Adrenal gland (tissue), 12 donors: ENCODE data around the gene CTSW. TPM values are rescaled to one million over a fixed set of nuclear protein-coding genes. Genes with fewer than 3 reads are reported as not detected.

Source experiments
- DNase-seq, 7 donors: peaks; one replicate each; pipeline ENCODE4 v3.0.0-alpha.2; 2019 to 2020
- H3K27ac ChIP-seq, 5 donors: fragments of 200-600 bp; sonication (generic) in 4 of 5; 1 replicate in 3 of 5; 2 replicates in 2 of 5; pipeline versions ENCODE4 v1.5.1 to v1.8.0; 2016 to 2020; ENCODE audit warnings: mild to moderate bottlenecking in 1 of 5
- H3K27me3 ChIP-seq: fragments of 200-600 bp; 2 replicates; pipeline ENCODE4 v1.8.0; 2021
- H3K36me3 ChIP-seq, 2 donors: fragments of 200-600 bp; replicated peaks in 1 of 2; 1 replicate in 1 of 2; 2 replicates in 1 of 2; pipeline versions ENCODE4 v1.5.1 to v1.8.0; 2018 to 2022
- H3K4me1 ChIP-seq, 2 donors: fragments of 200-600 bp; replicated peaks in 1 of 2; 1 replicate in 1 of 2; 2 replicates in 1 of 2; pipeline versions ENCODE4 v1.5.1 to v1.8.0; 2018 to 2021
- H3K4me3 ChIP-seq, 4 donors: fragments of 200-600 bp; sonication (generic) in 3 of 4; one replicate each; pipeline ENCODE4 v1.5.1; 2016 to 2018
- H3K9me3 ChIP-seq, 3 donors: fragments of 200-600 bp; sonication (generic) in 1 of 3; replicated peaks in 1 of 3; 1 replicate in 2 of 3; 2 replicates in 1 of 3; pipeline versions ENCODE4 v1.5.1 to v1.8.0; 2016 to 2021
- CTCF ChIP-seq, 6 experiments: fragments of 450-650 bp in 4 of 6; fragments of 200-600 bp in 2 of 6; sonication (generic) in 1 of 6; IDR thresholded peaks; 1 replicate in 5 of 6; 2 replicates in 1 of 6; pipeline versions ENCODE4 v1.5.1 to v1.8.0; 2016 to 2021; ENCODE audit warnings: antibody characterized with exemption in 6 of 6, mild to moderate bottlenecking in 2 of 6, moderate library complexity in 1 of 6
- POLR2A ChIP-seq, 2 donors: fragments of 450-650 bp; IDR thresholded peaks; one replicate each; pipeline ENCODE4 v1.6.1; 2017; ENCODE audit warnings: antibody characterized with exemption in 2 of 2, mild to moderate bottlenecking in 2 of 2, moderate library complexity in 1 of 2
- WGBS, 4 donors: extraction: QIAGEN DNeasy Blood & Tissue Kit in 2 of 4; methylation state at CpG; one replicate each; pipeline versions ENCODE4 v1.1.5 to v1.1.7; 2013 to 2017; 5-methylcytosine and 5-hydroxymethylcytosine counted together
- intact Hi-C, 2 donors: fragments of 100-400 bp; cut with DNase I; formaldehyde crosslinking; loops; one replicate each; pipeline versions ENCODE4 v1.14.1 to v1.15.0; 2022 to 2023
- polyA plus RNA-seq, 3 donors: library from polyadenylated mRNA; stranded (reverse); fragments of 200-250 nt in 2 of 3; fragments of 350-450 nt in 1 of 3; fragmentation: Illumina TruSeq in 1 of 3; extraction: RNeasy Lipid Tissue Mini Kit (QIAGEN cat#74804) in 1 of 3; gene quantifications; one replicate each; pipeline ENCODE4 v1.2.3, GENCODE V29; 2013 to 2014
- total RNA-seq, 9 donors: library from RNA; depleted of rRNA in 4 of 9; stranded (reverse); fragments of >200 nt in 4 of 9; fragments of 120-200 nt in 1 of 9; fragmentation: NEBNext Ultra II Directional in 1 of 9; extraction: Animal tissue kit (Norgen Biotek cat#: 25700) in 1 of 9; gene quantifications; one replicate each; pipeline versions ENCODE4 v1.1.0 to v1.2.4, GENCODE V29; 2013 to 2023
- donor health status: healthy with polysubstance abuse.
- donor health status: Bipolar disorder and iron deficiency.
- donor health status: DM: yes; HTN: yes; CAD: no.
- donor health status: DM: no; HTN: no; CAD: no.
- donor health status: DM: no; HTN: no; CAD: no.
- donor health status: DM: yes; HTN: yes; CAD: no.

The CTSW gene
- total and polyA plus RNA-seq, 12 donors = 0.28 to 4.8 (median 0.96) TPM; not detected in 2

- no peak for DNase-seq
- intact Hi-C loops = loop anchor here (5.0 kb wide), 2 partner anchors 79 to 99 kb away; partner anchors contain the start of gene SART1 (in 1 of the 2)
- no peak overlapping the region for H3K27ac ChIP-seq
- 85 to 94% (median 89%) methylated on average over 8 to 13 of the region's 13 CpGs for WGBS, 4 donors
- H3K4me1 ChIP-seq = peaks cover 4 to 11% of the 10 kb centered on the region in 2 donors
- peaks cover 0 to 43% of the 10 kb centered on the region in 2 donors for H3K36me3 ChIP-seq
- no peak for TF ChIP-seq POLR2A (IDR thresholded peaks at IDR 0.05)
- no peak for TF ChIP-seq CTCF (IDR thresholded peaks at IDR 0.05)
- H3K9me3 ChIP-seq = no peaks in the 10 kb centered on the region
- no peaks in the 10 kb centered on the region for H3K27me3 ChIP-seq
- H3K4me3 ChIP-seq = no peak overlapping the region
Measured at GRCh38 chr11:65883058-65883761, 3.6 kb downstream of the CTSW start.

GRCh38 chr11:65883786-65884715 lies 4.4 kb downstream of the CTSW start:
- no peak overlapping the region for H3K4me3 ChIP-seq
- no peaks in the 10 kb centered on the region for H3K9me3 ChIP-seq
- DNase-seq = peak in 1 of 7 donors; percentile 7
- no peak overlapping the region for H3K27ac ChIP-seq
- intact Hi-C loops = loop anchor here (2.0 to 5.0 kb wide), 3 partner anchors 78 to 105 kb away; partner anchors contain the start of gene SART1 (in 1 of the 2)
- no peak for TF ChIP-seq CTCF (IDR thresholded peaks at IDR 0.05)
- TF ChIP-seq POLR2A (IDR thresholded peaks at IDR 0.05) = no peak
- no peaks in the 10 kb centered on the region for H3K27me3 ChIP-seq
- peaks cover 9 to 14% of the 10 kb centered on the region in 2 donors for H3K4me1 ChIP-seq
- WGBS, 4 donors = 77 to 82% (median 81%) methylated on average over 23 to 28 of the region's 28 CpGs
- H3K36me3 ChIP-seq = peaks cover 0 to 43% of the 10 kb centered on the region in 2 donors

GRCh38 chr11:65884716-65885092 lies 5.1 kb downstream of the CTSW start:
- Histone ChIP-seq H3K36me3 (peaks cover 0 to 43% of the 10 kb centered on the region in 2 donors), H3K27me3 (no peaks in the 10 kb centered on the region), H3K27ac (no peak overlapping the region), H3K4me3 (no peak overlapping the region), H3K4me1 (peaks cover 15 to 21% of the 10 kb centered on the region in 2 donors), H3K9me3 (no peaks in the 10 kb centered on the region)
- 15 to 20% (median 16%) methylated on average over 8 to 9 of the region's 9 CpGs; no CpG with 5 or more reads in 1 of the 4 donors for WGBS, 4 donors
- intact Hi-C loops = loop anchor here (2.0 to 5.0 kb wide), 3 partner anchors 78 to 104 kb away; partner anchors contain the start of gene SART1 (in 2 of the 2)
- peak; percentile 97 to 100 (median 98) for TF ChIP-seq CTCF (IDR thresholded peaks at IDR 0.05)
- TF ChIP-seq POLR2A (IDR thresholded peaks at IDR 0.05) = no peak
- DNase-seq = peak; percentile 73 to 84 (median 79)

GRCh38 chr11:65885231-65885630 lies 5.6 kb downstream of the CTSW start:
- H3K27ac ChIP-seq = no peak overlapping the region
- 86 to 96% (median 90%) methylated on average over 7 of the region's 7 CpGs for WGBS, 4 donors
- intact Hi-C loops = loop anchor here (2.0 to 5.0 kb wide), 2 partner anchors 77 to 104 kb away; partner anchors contain the start of gene SART1 (in 1 of the 2)

More at GRCh38 chr11:65885231-65885630, 5.6 kb downstream of the CTSW start:
- peak in 1 of 7 donors; percentile 22 for DNase-seq
- Histone ChIP-seq H3K27me3 (no peaks in the 10 kb centered on the region), H3K4me1 (peaks cover 20 to 26% of the 10 kb centered on the region in 2 donors), H3K4me3 (no peak overlapping the region), H3K36me3 (peaks cover 0 to 43% of the 10 kb centered on the region in 2 donors), H3K9me3 (no peaks in the 10 kb centered on the region)
- TF ChIP-seq POLR2A (IDR thresholded peaks at IDR 0.05) (no peak), CTCF (IDR thresholded peaks at IDR 0.05) (no peak)
